MM.1S (cell line): Measurements from ENCODE around the gene TBX1.

Source experiments
- DNase-seq: peaks from one replicate; pipeline ENCODE4 v3.0.0-alpha.2; 2015
- H2AFZ ChIP-seq: fragments of 300-600 bp; sonication (generic); 2 replicates; pipeline ENCODE4 v1.6.0; 2016; ENCODE audit warnings: antibody characterized with exemption, low read length
- H3F3A ChIP-seq: fragments of 300-600 bp; sonication (generic); 2 replicates; pipeline ENCODE4 v1.6.1; 2016; ENCODE audit warnings: mild to moderate bottlenecking, antibody characterized with exemption, low read length, moderate library complexity, mixed read lengths; ENCODE audit not compliant: insufficient read depth
- H3K27ac ChIP-seq: fragments of 300-600 bp; sonication (generic); 2 replicates; pipeline ENCODE4 v1.5.1; 2016; ENCODE audit warnings: mild to moderate bottlenecking, low read length
- H3K27me3 ChIP-seq: fragments of 300-600 bp; sonication (generic); replicated peaks from 2 replicates; pipeline ENCODE4 v1.6.0; 2016; ENCODE audit warnings: low read length; ENCODE audit not compliant: insufficient read depth
- H3K36me3 ChIP-seq: fragments of 300-600 bp; sonication (generic); replicated peaks from 2 replicates; pipeline ENCODE4 v1.6.1; 2016; ENCODE audit warnings: mild to moderate bottlenecking, low read length, mixed read lengths; ENCODE audit not compliant: insufficient read depth
- H3K4me1 ChIP-seq: fragments of 300-600 bp; sonication (generic); 2 replicates; pipeline ENCODE4 v1.6.1; 2016; ENCODE audit warnings: low read length, mixed read lengths
- H3K4me2 ChIP-seq: fragments of 300-600 bp; sonication (generic); 2 replicates; pipeline ENCODE4 v1.6.0; 2016; ENCODE audit warnings: low read depth, low read length
- H3K4me3 ChIP-seq: fragments of 300-600 bp; sonication (generic); 2 replicates; pipeline ENCODE4 v1.5.1; 2016; ENCODE audit warnings: low read length, mixed read lengths
- H3K79me2 ChIP-seq: fragments of 300-600 bp; sonication (generic); 2 replicates; pipeline ENCODE4 v1.6.1; 2016; ENCODE audit warnings: mixed run types, low read length, mixed read lengths
- H3K9ac ChIP-seq: fragments of 300-600 bp; sonication (generic); 2 replicates; pipeline ENCODE4 v1.6.1; 2016; ENCODE audit warnings: low read length, mixed read lengths
- H3K9me2 ChIP-seq: fragments of 300-600 bp; sonication (generic); replicated peaks from 2 replicates; pipeline ENCODE4 v1.6.1; 2016; ENCODE audit warnings: mild to moderate bottlenecking, low read length, mixed read lengths; ENCODE audit not compliant: insufficient read depth
- H3K9me3 ChIP-seq: fragments of 300-600 bp; sonication (generic); replicated peaks from 2 replicates; pipeline ENCODE4 v1.6.1; 2016; ENCODE audit warnings: mild to moderate bottlenecking, low read length, mixed read lengths; ENCODE audit not compliant: insufficient read depth
- H4K20me1 ChIP-seq: fragments of 300-600 bp; sonication (generic); 2 replicates; pipeline ENCODE4 v1.6.1; 2016; ENCODE audit warnings: mild to moderate bottlenecking, low read length, moderate library complexity, mixed read lengths; ENCODE audit not compliant: insufficient read depth
- CTCF ChIP-seq: fragments of 300-600 bp; sonication (generic); IDR thresholded peaks from 2 replicates; pipeline ENCODE4 v1.5.1; 2016; ENCODE audit warnings: antibody characterized with exemption, low read length, mixed read lengths
- EZH2 ChIP-seq: fragments of 300-600 bp; sonication (generic); optimal IDR thresholded peaks from 2 replicates; pipeline ENCODE3; 2017; ENCODE audit warnings: low read depth, mild to moderate bottlenecking, antibody characterized with exemption, low read length, mixed read lengths
- EZH2phosphoT487 ChIP-seq: fragments of 300-600 bp; sonication (generic); IDR thresholded peaks from 2 replicates; pipeline ENCODE4 v1.6.1; 2018; ENCODE audit warnings: antibody characterized with exemption, low read length

TBX1 gene

GRCh38 chr22:19783586-19784383 is 23.2 kb downstream of the TBX1 start:
- Histone ChIP-seq H3K9ac (no peak overlapping the region), H3K4me3 (no peak overlapping the region), H2AFZ (no peak overlapping the region), H3K4me2 (no peak overlapping the region), H3K9me3 (no peaks in the 10 kb centered on the region), H3F3A (no peaks in the 10 kb centered on the region), H4K20me1 (no peaks in the 10 kb centered on the region), H3K4me1 (no peaks in the 10 kb centered on the region), H3K79me2 (no peaks in the 10 kb centered on the region), H3K27ac (no peak overlapping the region), H3K27me3 (no peaks in the 10 kb centered on the region; the same call in 1 of the 2 replicates), H3K36me3 (no peaks in the 10 kb centered on the region), H3K9me2 (no peaks in the 10 kb centered on the region)
- TF ChIP-seq EZH2phosphoT487 (no peak), CTCF (no peak), EZH2 (no peak)
- no peak for DNase-seq

- Histone ChIP-seq H3K4me2 (no peak overlapping the region), H3K4me3 (no peak overlapping the region), H4K20me1 (no peaks in the 10 kb centered on the region), H3K36me3 (no peaks in the 10 kb centered on the region), H3K9me3 (no peaks in the 10 kb centered on the region), H3F3A (no peaks in the 10 kb centered on the region), H3K27ac (no peak overlapping the region), H3K9me2 (no peaks in the 10 kb centered on the region), H3K9ac (no peak overlapping the region), H3K79me2 (no peaks in the 10 kb centered on the region), H3K4me1 (no peaks in the 10 kb centered on the region), H2AFZ (no peak overlapping the region), H3K27me3 (no peaks in the 10 kb centered on the region; the same call in 1 of the 2 replicates)
- DNase-seq, result no peak
- TF ChIP-seq EZH2, result no peak
- TF ChIP-seq EZH2phosphoT487, result no peak
- no peak for TF ChIP-seq CTCF
These were observed 24.0 kb downstream of the TBX1 start for GRCh38 chr22:19784384-19785175.

GRCh38 chr22:19785461-19786263 is 25.1 kb downstream of the TBX1 start:
- TF ChIP-seq EZH2phosphoT487 (no peak), EZH2 (no peak), CTCF (no peak)
- Histone ChIP-seq H3K4me2 (no peak overlapping the region), H4K20me1 (no peaks in the 10 kb centered on the region), H3K9ac (no peak overlapping the region), H3K27me3 (no peaks in the 10 kb centered on the region; the same call in 1 of the 2 replicates), H3K4me3 (no peak overlapping the region), H3K27ac (no peak overlapping the region), H3K79me2 (no peaks in the 10 kb centered on the region), H2AFZ (no peak overlapping the region), H3K36me3 (no peaks in the 10 kb centered on the region), H3K9me3 (no peaks in the 10 kb centered on the region), H3K4me1 (no peaks in the 10 kb centered on the region), H3K9me2 (no peaks in the 10 kb centered on the region), H3F3A (no peaks in the 10 kb centered on the region)
- DNase-seq, result no peak
